ENCODE measurements around the gene KRT4.

The KRT4 gene

DNA sequence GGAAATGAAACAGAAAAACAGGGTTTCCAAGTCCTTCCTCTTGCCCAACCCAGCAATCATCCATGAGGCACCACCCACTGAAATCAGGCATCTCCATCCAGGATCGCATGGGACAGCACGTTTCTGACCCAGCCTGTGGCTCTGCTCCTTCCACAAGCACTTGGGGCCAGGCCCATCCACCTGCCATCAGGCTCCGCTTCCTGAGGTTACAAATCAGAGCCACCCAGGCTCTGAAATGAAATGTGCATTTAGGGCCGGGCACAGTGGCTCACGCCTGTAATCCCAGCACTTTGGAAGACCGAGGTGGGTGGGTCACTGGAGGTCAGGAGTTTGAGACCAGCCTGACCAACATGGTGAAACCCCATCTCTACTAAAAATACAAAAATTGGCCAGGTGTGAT, 35.6 kb upstream of the KRT4 start:
- H3K27me3 ChIP-seq = no peaks in the 10 kb centered on the region
- H3K27ac ChIP-seq = no peak overlapping the region
- no peaks in the 10 kb centered on the region for H3K9me3 ChIP-seq (replicated peaks in 1 of 11)
- H4K20me1 ChIP-seq = no peaks in the 10 kb centered on the region; a peak in 1 of 22 replicates
- no peak for TF ChIP-seq Cebpa-rat (IDR thresholded peaks at IDR 0.05)
- 0 out of 22 replicates have a peak overlapping the region, but pooled peaks of 1 of the 11 experiments have one; percentile 4 for H3K4me2 ChIP-seq
- no peaks in the 10 kb centered on the region for H3K36me3 ChIP-seq
- no peak overlapping the region for H3K4me3 ChIP-seq
- H3K9ac ChIP-seq = no peak overlapping the region
- peaks cover 11 to 24% (median 19%) of the 10 kb centered on the region in 10 experiments; a peak in 17 of 20 replicates for H3K4me1 ChIP-seq

DNA sequence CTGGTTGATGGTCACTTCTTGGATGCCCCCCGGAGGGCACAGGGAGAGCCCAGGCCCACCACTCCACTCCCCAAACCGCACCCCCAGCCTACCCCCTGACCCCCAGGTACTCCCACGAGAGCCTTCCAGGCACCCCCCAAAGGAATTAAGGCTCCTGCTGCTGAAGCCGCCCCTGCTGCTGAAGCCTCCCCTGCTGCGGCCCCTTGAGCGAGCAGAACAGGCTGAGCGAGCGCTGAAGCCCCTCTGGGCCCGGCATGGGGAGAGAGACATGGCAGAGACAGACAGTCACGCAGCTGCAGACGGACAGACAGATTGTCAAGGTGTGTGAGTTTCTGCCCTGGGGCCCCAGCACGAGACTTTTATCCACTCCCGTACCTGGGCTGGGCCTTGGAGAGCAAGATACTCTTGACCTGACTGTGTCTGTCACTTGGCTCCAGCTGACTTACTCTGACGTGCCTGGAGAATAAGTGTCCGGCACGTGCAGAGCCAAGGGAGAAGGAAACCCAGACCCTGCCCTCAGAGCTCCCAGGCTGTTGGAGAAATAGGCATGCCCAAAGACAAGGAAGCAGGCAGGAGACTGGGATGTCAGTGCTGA, 34.8 kb upstream of the KRT4 start, which contains the start of gene KRT78:
KRT78 (minus strand) TSS at position 334 of the 595 bp plus-strand sequence; CDS start at position 270, 64 bp downstream.
- no peaks in the 10 kb centered on the region for H3K9me3 ChIP-seq (replicated peaks in 1 of 11)
- no peak for TF ChIP-seq Cebpa-rat (IDR thresholded peaks at IDR 0.05)
- no peaks in the 10 kb centered on the region; a peak in 1 of 22 replicates for H4K20me1 ChIP-seq
- peaks cover 11 to 24% (median 19%) of the 10 kb centered on the region in 10 experiments; a peak in 17 of 20 replicates for H3K4me1 ChIP-seq
- H3K4me3 ChIP-seq = no peak within 1 kb of the TSS
- no peak within 1 kb of the TSS for H3K9ac ChIP-seq
- no peak within 1 kb of the TSS for H3K27ac ChIP-seq
- H3K27me3 ChIP-seq = no peaks in the 10 kb centered on the region
- H3K36me3 ChIP-seq = no peaks in the 10 kb centered on the region
- H3K4me2 ChIP-seq = peak within 1 kb of the TSS in 4 of 11 experiments; percentile 4 to 46 (median 8); a peak in 4 of 22 replicates

DNA sequence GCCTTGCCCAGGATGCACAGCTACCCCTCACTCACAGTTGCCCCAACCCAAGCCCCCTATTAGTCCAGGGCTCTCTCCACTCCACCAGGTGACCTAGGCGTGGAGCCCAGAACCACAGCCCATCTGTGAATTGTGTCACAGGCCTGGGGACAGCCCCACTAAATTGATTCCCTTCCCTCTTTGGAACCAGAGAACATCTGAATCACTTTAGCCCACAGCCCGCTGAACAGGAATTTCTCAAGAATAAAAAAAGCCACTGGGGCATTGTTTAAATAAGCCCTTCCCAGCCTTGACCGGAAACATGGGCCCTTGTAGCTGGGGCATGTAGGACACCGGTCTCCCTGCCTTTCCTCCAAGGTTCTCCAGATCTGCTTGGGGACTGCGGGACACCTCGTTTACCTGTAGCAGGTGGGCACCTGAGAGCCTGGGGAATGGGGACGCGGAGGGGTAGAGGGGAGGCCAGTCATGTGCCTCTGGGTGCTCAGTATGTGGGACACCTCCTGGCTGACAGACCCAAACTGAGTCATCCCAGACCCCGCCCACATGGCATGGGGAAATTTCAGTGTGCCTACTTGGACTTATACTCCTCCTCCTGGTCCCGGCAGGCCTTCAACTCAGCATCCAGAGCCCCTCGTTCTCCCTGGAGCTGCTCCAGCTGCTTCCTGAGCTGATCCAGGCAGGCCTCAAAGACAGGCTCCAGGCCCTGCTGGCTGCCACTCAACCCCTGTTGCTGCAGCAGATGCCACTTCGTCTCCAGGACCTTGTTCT, 33.6 kb upstream of the KRT4 start:
- no peak for TF ChIP-seq Cebpa-rat (IDR thresholded peaks at IDR 0.05)
- H3K9ac ChIP-seq = no peak overlapping the region
- no peak overlapping the region for H3K27ac ChIP-seq
- no peaks in the 10 kb centered on the region for H3K36me3 ChIP-seq
- no peaks in the 10 kb centered on the region; a peak in 1 of 22 replicates for H4K20me1 ChIP-seq
- H3K4me2 ChIP-seq = peak overlapping the region in 3 of 11 experiments; percentile 5 to 46 (median 12); a peak in 4 of 22 replicates
- no peaks in the 10 kb centered on the region for H3K9me3 ChIP-seq (replicated peaks in 1 of 11)
- no peaks in the 10 kb centered on the region for H3K27me3 ChIP-seq
- H3K4me3 ChIP-seq = no peak overlapping the region
- peaks cover 12 to 24% (median 20%) of the 10 kb centered on the region in 10 experiments; a peak in 17 of 20 replicates for H3K4me1 ChIP-seq

DNA sequence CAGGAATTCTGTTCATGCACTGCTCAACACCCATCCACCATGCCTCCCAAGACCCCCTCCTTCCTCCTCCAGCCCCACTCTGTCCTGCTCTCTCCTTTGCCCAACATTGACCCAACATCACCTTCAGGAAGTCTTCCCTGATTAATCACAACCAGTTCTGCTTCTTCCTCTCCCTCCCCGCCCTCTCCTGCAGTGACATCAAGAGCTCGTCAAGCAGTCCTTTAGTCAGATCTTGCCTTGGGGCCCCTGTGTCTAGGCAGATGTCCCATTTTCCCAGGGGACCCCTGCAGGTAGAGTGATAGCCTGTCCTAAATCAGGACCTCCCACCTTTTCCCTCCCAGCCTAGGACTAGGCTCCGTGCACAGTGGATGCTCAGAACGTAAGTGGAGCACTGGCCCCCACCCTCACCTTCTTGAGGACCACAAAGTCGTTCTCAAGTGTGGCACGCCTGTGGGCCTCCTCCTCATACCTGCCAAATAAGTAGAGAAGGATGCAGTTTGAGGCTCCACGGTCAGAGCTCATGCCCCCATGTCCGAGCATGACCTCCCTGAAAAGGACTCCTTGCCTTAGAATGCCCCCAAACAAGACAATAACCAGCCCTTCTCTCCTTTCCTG, 32.5 kb upstream of the KRT4 start:
- peak overlapping the region in 2 of 11 experiments; percentile 2 to 11; a peak in 1 of 22 replicates for H3K4me2 ChIP-seq

DNA sequence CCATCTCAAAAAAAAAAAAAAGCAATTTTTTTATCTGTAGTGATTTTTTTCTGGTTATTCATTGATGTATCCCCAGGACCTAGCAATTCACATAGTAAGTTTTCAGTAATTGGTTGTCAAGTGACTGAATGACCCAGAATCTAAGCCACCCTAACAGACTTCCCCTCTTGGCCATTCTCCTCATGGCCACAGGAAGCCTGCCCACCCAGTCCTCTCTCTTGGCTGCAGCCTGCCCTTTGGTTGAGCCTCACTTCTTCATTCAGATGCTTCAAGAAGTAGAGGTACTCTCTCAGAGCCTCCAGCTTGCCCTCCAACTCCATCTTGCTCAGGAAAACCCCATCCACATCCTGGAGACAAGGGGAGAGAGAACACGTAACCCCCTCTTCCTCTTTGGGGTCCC, 32.0 kb upstream of the KRT4 start:
- Histone ChIP-seq H3K36me3 (no peaks in the 10 kb centered on the region), H4K20me1 (no peaks in the 10 kb centered on the region; a peak in 1 of 22 replicates), H3K4me2 (peak overlapping the region in 1 of 11 experiments; percentile 2; a peak in 1 of 22 replicates), H3K9me3 (replicated peaks in 1 of 11) (no peaks in the 10 kb centered on the region), H3K27me3 (no peaks in the 10 kb centered on the region), H3K27ac (no peak overlapping the region), H3K4me1 (peaks cover 9 to 28% (median 21%) of the 10 kb centered on the region in 10 experiments; a peak in 19 of 20 replicates), H3K9ac (no peak overlapping the region), H3K4me3 (no peak overlapping the region)
- TF ChIP-seq Cebpa-rat (IDR thresholded peaks at IDR 0.05) = no peak

More for the DNA sequence above, 32.5 kb upstream of the KRT4 start:
- no peak for TF ChIP-seq Cebpa-rat (IDR thresholded peaks at IDR 0.05)
- no peaks in the 10 kb centered on the region for H3K9me3 ChIP-seq (replicated peaks in 1 of 11)
- H3K4me3 ChIP-seq = no peak overlapping the region
- no peaks in the 10 kb centered on the region for H3K27me3 ChIP-seq
- H3K4me1 ChIP-seq = peaks cover 13 to 28% (median 25%) of the 10 kb centered on the region in 10 experiments; a peak in 19 of 20 replicates
- no peak overlapping the region for H3K9ac ChIP-seq
- no peak overlapping the region for H3K27ac ChIP-seq
- no peaks in the 10 kb centered on the region; a peak in 1 of 22 replicates for H4K20me1 ChIP-seq
- H3K36me3 ChIP-seq = no peaks in the 10 kb centered on the region

DNA sequence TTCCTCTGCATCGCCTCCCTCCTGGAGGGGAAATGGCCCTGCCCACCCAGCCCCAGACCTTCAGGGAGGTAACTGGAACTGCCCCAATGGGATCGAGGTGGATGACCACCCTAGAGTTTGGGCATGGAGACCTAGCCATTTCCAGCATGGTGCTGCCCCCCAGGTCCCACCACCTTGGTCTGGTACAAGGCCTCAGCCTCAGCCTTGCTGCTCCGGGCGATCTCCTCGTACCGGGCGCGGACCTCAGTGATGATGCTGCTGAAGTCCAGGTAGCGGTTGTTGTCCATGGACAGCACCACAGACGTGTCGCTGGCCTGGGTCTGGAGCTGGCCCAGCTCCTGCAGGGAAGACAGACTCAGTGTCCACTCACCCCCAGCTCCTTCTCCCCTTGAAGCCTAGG, 30.5 kb upstream of the KRT4 start:
- Histone ChIP-seq H3K27ac (no peak overlapping the region), H3K27me3 (no peaks in the 10 kb centered on the region), H3K9me3 (replicated peaks in 1 of 11) (no peaks in the 10 kb centered on the region), H3K4me3 (no peak overlapping the region), H4K20me1 (no peaks in the 10 kb centered on the region), H3K4me1 (peaks cover 0 to 29% (median 9%) of the 10 kb centered on the region in 10 experiments; a peak in 11 of 20 replicates), H3K36me3 (no peaks in the 10 kb centered on the region), H3K4me2 (no peak overlapping the region), H3K9ac (no peak overlapping the region)
- no peak for TF ChIP-seq Cebpa-rat (IDR thresholded peaks at IDR 0.05)

DNA sequence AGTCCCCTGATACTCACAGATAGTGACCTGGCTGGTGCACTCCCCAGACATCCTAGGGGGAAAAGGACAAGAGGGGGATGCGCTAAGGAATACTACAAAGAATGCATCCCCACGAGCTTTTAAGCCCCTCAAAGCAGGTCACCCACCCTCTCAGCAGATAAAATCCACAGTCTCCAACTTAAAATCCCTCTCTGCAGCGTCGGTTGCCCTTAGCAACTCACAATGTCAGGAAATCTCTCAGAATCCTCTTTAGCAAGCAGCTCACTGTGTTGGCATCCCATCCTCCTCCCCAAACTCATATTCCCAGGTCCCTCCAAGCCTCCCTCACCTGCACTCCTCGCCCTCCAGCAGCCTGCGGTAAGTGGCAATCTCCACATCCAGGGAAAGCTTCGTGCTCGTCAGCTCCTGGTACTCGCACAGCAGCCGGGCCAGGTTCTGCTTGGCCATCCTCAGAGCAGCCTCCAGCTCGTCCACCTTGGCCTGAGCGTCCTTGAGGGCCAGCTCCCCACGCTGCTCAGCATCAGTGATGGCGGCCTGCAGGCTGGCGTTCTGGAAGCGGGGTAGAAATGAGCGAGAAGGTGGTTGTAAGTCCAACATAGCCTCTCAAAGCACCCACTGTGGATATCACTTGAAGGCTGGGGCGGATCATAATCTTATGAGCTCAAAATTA, 25.7 kb upstream of the KRT4 start:
- Histone ChIP-seq H3K4me1 (peaks cover 17 to 57% (median 45%) of the 10 kb centered on the region in 10 experiments), H3K9me3 (replicated peaks in 1 of 11) (no peaks in the 10 kb centered on the region), H3K36me3 (no peaks in the 10 kb centered on the region), H3K9ac (no peak overlapping the region), H3K4me3 (no peak overlapping the region), H3K4me2 (peak overlapping the region in 2 of 11 experiments; percentile 81 to 87; a peak in 2 of 22 replicates), H3K27ac (no peak overlapping the region), H3K27me3 (no peaks in the 10 kb centered on the region), H4K20me1 (no peaks in the 10 kb centered on the region; a peak in 1 of 22 replicates)
- no peak for TF ChIP-seq Cebpa-rat (IDR thresholded peaks at IDR 0.05)

DNA sequence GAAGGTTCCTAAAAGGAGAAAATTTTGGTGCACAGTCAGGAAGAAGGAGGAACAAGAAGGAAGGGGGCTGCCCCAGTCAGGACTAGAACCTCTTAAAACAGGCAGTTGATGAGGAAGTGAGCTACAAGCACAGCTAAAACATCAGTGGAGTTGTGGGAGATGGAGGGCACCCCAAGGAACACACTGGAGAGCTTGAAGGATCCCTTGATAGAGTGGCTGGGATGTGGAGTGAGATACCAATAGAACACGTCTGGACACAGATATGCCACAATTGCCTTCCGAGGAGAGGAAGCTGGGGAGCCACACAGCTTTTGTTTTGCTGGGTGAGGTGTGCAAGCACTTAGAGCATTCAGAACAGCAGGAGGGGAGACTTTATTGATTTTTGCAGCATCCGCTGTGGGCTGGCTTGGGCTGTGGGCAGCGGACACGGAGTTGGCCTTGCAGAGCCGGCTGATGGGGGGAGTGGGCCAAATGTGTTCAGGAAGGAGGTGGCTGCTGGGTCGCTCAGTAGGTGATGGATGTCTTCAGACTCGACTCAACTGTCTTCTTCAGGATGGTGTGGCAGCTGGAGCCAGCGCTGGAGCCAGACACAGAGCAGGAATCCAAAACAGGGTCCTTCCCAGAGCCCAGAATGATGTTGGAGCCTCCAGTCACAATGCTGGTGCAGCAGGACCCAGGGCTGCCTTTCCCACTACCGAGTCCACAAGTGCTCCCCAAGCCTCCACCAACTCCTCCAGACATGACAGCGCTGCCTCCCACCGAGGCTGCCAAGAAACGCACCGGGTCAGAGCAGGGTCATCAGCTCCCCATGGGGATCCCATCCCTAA, 24.9 kb upstream of the KRT4 start:
- no peak overlapping the region; a peak in 1 of 22 replicates for H3K9ac ChIP-seq
- H4K20me1 ChIP-seq = no peaks in the 10 kb centered on the region; a peak in 1 of 22 replicates
- H3K36me3 ChIP-seq = no peaks in the 10 kb centered on the region
- no peaks in the 10 kb centered on the region for H3K9me3 ChIP-seq (replicated peaks in 1 of 11)
- TF ChIP-seq Cebpa-rat (IDR thresholded peaks at IDR 0.05) = no peak
- H3K4me1 ChIP-seq = peaks cover 17 to 64% (median 45%) of the 10 kb centered on the region in 10 experiments
- H3K4me3 ChIP-seq = no peak overlapping the region
- peak overlapping the region in 2 of 11 experiments; percentile 25 to 57; a peak in 1 of 22 replicates for H3K27ac ChIP-seq
- H3K4me2 ChIP-seq = peak overlapping the region in 6 of 11 experiments; percentile 72 to 94 (median 80); a peak in 10 of 22 replicates
- H3K27me3 ChIP-seq = no peaks in the 10 kb centered on the region
